HL-60/S4 treated with retinoic acid at 250 ng/mL for 4 days and 3 days (cell line): Measurements from ENCODE around the gene OR4E2.
"Not testable (repeated sequence)": the region's sequence is repeated elsewhere in the genome, so short reads cannot be mapped to it uniquely, and the experiment has no call there.

ENCODE experiments used
- in situ Hi-C: fragments of 300-500 bp; cut with MboI; formaldehyde crosslinking; loops from 2 replicates; pipeline ENCODE4 v1.7.0; 2022; ENCODE audit warnings: low sequenced_read_pairs

Gene OR4E2

GRCh38 chr14:21694425-21694824 is 40.8 kb downstream of the OR4E2 start:
- in situ Hi-C loops: no loop called here

- in situ Hi-C loops: not testable (repeated sequence)
Observed at GRCh38 chr14:21697662-21698061, 44.0 kb downstream of the OR4E2 start.

DNA sequence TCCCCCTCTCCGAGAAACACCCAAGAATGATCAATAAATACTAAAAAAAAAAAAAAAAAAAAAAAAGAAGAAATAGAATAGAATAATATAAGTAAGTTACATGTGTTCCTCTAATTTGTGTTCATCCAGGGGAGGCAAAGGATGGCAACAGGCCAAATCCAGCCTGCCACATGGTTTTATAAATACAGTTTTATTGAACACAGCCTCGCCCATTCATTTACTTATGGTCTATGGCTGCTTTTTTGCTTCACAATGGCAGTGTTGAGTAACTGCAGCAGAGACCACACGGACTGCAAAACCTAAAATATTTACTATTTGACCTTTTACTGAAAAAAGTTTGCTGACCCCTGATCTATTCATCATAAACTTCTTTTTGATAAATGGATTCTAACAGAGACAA is 44.9 kb downstream of the OR4E2 start:
- in situ Hi-C loops: not testable (repeated sequence)

GRCh38 chr14:21699551-21699950 is 45.9 kb downstream of the OR4E2 start:
- in situ Hi-C loops: no loop called here

GRCh38 chr14:21702316-21702715 is 48.7 kb downstream of the OR4E2 start:
- in situ Hi-C loops: no loop called here

DNA sequence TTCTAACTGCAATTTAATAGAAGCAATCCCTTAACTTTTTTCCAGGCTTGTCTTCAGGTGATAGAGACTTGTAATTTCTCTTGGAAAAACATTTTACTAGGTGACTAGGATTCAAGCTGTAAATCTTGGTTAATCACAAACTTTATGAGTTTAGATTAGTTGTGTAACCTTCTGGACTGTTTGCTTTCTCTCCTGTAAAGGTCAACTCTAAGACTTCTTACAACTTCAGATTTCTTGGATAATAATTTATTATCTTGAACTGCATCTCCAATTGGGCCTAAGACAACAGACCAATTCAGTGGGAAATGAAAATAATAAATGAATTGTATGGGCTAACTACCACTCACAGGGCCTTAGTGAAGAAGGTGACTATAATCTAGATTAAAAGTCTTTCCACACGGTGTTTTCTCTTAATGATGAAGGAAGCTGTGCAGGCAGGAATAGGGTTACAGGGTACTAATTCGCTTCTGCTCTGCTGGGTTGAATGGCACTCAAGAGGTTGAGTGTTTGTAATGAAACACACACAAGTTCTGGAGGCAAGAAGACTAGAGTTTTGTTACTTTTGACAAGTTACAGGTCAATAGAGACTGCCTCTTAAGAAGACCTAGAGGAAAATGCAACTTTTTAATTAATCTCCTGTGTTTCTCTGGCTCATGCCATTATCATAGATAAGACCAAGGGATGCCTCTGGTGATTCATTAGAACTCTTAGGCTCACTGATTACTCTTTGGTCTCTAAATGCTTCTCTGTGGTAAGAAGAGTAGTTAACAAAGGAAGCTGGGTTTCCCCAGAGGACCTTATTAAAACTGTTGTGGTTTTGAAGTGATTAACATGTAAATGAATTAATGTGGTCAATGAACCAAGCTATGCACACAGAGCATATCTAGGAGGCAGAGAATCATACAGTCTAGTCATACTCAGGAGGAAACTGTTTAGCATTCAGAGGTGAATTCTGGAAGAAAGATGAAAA is 50.0 kb downstream of the OR4E2 start:
- in situ Hi-C loops: no loop called here

DNA sequence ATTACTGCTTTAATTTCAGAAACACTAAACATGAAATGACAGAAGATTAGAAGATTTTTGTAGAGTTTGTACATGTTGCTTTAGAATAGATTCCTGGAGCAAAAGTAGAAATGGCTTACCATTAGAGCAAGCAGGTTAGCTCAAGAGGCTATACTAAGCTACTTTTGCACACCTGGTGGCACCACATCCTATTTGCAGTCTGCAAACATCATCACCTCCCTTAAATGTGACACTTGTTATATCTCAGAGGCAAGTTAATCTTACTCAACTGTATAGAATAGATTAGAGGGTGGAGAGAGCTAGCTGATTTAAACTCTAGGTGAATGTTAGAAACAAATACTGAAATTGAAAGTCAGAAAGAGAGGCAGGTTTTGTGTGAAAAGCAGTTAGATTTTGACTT is 50.7 kb downstream of the OR4E2 start:
- in situ Hi-C loops: no loop called here

- in situ Hi-C loops: no loop called here
Observed at GRCh38 chr14:21711360-21711961, 57.8 kb downstream of the OR4E2 start.

DNA sequence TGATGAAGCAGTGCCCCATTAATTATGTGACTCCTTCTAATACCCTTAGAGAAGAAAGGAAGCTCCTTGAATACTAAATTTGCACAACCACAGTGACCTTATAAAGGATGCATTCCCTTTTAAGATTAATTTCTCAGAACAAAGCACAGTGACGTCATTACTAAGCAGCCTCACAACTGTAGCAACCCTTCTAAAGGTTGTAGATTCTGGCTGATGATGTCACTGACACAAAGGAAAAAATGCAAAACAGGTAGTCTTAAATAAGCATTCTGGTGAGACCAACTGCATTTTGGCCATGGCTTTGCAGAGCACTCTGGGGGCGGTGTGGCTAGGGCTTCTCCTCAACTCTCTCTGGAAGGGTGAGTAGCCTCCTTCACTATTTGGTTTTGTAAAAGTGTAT is 58.4 kb downstream of the OR4E2 start:
- in situ Hi-C loops: no loop called here

DNA sequence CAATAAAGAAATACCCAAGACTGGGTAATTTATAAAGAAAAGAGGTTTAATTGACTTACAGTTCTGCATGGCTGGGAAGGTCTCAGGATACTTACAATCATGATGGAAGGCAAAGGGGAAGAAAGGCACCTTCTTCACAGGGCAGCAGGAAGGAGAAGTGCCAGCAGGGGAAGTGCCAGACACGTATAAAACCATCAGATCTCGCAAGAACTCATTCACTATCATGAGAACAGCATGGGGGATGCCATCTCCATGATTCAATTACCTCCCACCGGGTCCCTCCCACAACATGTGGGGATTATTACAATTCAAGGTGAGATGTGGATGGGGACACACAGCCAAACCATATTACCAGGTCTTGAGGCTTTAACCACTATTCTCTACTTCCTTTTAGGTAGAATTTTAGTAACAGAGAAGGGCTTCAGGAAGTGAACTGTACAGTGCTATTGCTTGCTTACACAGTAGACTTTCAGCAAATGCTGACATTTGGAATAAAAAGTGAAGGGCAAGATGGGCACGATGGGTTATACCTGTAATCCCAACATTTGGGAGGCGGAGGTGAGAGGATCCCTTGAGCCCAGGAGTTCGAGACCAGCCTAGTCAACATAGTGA is 60.8 kb downstream of the OR4E2 start:
- in situ Hi-C loops: no loop called here
